Stimulated activated CD8-positive, alpha-beta memory T cell treated with anti-CD3 and anti-CD28 coated beads, Interleukin-15, amount 100 ng/mL, for 1 hour (primary cell): ENCODE results near the gene PHACTR1.

Experiments used
- DNase-seq: peaks from one replicate; pipeline ENCODE4 v3.0.0-alpha.2; 2020; ENCODE audit warnings: low read depth

The PHACTR1 gene

GRCh38 chr6:12849809-12850198 is 133.2 kb downstream of the PHACTR1 start:
- DNase-seq: no peak

GRCh38 chr6:12851123-12851695 is 134.6 kb downstream of the PHACTR1 start:
- no peak for DNase-seq

GRCh38 chr6:12861603-12862002 is 145.0 kb downstream of the PHACTR1 start:
- DNase-seq: no peak

GRCh38 chr6:12865117-12865516 is 148.6 kb downstream of the PHACTR1 start:
- DNase-seq: no peak

- DNase-seq: no peak
These were observed 149.2 kb downstream of the PHACTR1 start for GRCh38 chr6:12865671-12866181.

- DNase-seq: no peak
These were observed 150.0 kb downstream of the PHACTR1 start for GRCh38 chr6:12866422-12867029.

- no peak for DNase-seq
These were observed 153.4 kb downstream of the PHACTR1 start for GRCh38 chr6:12869816-12870432.

- no peak for DNase-seq
These were observed 157.1 kb downstream of the PHACTR1 start for GRCh38 chr6:12873691-12874090.

GRCh38 chr6:12875051-12875450 is 158.5 kb downstream of the PHACTR1 start:
- no peak for DNase-seq

GRCh38 chr6:12878741-12879140 is 162.2 kb downstream of the PHACTR1 start:
- DNase-seq: no peak

- no peak for DNase-seq
These were observed 166.3 kb downstream of the PHACTR1 start for GRCh38 chr6:12882761-12883290.

- no peak for DNase-seq
These were observed 168.4 kb downstream of the PHACTR1 start for GRCh38 chr6:12884983-12885382.

GRCh38 chr6:12886961-12887775 is 170.6 kb downstream of the PHACTR1 start:
- DNase-seq: no peak

- DNase-seq: no peak
These were observed 173.7 kb downstream of the PHACTR1 start for GRCh38 chr6:12890171-12890790.

GRCh38 chr6:12891595-12891994 is 175.0 kb downstream of the PHACTR1 start:
- no peak for DNase-seq

GRCh38 chr6:12892151-12892550 is 175.6 kb downstream of the PHACTR1 start:
- no peak for DNase-seq

- DNase-seq: no peak
These were observed 176.5 kb downstream of the PHACTR1 start for GRCh38 chr6:12893036-12893435.

- no peak for DNase-seq
These were observed 179.2 kb downstream of the PHACTR1 start for GRCh38 chr6:12895721-12896120.

GRCh38 chr6:12896208-12896733 is 179.7 kb downstream of the PHACTR1 start:
- DNase-seq: no peak

- DNase-seq: no peak
These were observed 182.0 kb downstream of the PHACTR1 start for GRCh38 chr6:12898603-12899002.

GRCh38 chr6:12899046-12899833 is 182.7 kb downstream of the PHACTR1 start:
- no peak for DNase-seq
